Retina (tissue), 1 donor: Measurements from ENCODE around the gene ADAT1.
A peak's percentile ranks its signal among the peaks of the same experiment; 100 is the strongest.

Source experiments
- DNase-seq: peaks from one replicate; pipeline ENCODE4 v3.0.0-alpha.2; 2016

ADAT1 gene, protein sequence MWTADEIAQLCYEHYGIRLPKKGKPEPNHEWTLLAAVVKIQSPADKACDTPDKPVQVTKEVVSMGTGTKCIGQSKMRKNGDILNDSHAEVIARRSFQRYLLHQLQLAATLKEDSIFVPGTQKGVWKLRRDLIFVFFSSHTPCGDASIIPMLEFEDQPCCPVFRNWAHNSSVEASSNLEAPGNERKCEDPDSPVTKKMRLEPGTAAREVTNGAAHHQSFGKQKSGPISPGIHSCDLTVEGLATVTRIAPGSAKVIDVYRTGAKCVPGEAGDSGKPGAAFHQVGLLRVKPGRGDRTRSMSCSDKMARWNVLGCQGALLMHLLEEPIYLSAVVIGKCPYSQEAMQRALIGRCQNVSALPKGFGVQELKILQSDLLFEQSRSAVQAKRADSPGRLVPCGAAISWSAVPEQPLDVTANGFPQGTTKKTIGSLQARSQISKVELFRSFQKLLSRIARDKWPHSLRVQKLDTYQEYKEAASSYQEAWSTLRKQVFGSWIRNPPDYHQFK

DNA sequence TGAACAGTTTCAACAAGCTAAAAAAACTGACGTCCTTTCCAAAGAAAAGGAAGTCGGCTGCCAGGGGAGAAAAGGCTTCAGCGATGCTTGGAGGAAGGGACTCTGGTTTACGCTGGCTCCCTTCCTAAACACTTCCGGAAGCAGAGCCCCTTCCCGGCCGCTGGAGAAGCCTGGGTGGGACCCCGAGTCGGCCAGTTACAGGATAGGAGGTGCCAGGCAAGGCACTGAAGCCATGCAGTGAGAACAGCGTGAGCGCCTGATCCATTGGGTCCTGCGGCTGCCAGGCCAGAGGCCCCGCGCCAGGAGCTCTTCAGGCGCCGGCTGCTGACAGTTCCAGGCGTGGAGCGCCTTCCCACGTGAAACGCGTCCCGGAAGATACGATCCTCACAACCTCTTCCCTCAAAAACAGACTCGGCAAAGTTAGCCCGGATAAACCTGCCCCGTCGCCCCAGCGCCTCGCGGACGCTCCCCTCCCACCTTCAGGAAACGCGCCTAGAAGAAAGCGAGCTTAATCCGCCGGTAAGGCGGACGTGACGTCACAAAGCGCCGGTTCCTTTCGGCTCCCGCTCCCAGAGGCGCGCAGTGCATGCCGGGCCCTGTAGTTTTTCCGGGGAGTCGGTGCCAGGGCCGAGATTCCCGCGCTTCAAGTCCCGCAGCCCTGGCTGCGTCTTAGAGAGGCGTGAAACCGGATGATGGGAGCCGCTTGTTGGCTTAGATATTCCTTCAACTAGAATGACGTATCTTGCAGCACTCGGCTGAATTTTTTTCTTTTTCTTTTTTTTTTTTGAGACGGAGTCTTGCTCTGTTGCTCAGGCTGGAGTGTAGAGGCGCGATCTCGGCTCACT lies at the start of gene ADAT1:
TSS of gene ADAT1 (minus strand) at position 521 of the 845 bp plus-strand sequence. CDS start 2,482 bp downstream, outside the sequence.
- DNase-seq: peak; percentile 99

GRCh38 chr16:75667503-75667902 lies 44.4 kb upstream of the ADAT1 start:
- no peak for DNase-seq

- DNase-seq: no peak
These were observed 37.7 kb upstream of the ADAT1 start for GRCh38 chr16:75660726-75661302.

DNA sequence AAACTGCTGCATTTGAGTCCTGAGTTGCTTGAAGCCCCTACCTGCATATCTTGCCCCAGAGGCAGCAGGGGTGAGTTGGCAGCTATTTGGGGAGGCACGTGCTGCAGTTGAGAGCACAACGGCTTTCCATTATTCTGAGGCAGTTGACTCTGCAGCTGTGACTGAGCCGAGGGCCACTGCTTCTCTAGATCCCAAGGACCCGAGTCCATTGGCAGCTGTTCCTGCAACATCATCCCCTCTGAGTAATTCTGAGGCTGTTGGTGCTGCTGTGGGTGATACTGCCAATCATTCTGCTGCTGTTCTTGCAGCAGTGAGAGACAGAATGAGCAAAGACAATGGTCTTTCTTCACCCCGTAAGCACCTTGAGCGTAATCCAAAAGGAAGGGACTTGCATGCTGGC lies 37.2 kb upstream of the ADAT1 start:
- DNase-seq: no peak

DNA sequence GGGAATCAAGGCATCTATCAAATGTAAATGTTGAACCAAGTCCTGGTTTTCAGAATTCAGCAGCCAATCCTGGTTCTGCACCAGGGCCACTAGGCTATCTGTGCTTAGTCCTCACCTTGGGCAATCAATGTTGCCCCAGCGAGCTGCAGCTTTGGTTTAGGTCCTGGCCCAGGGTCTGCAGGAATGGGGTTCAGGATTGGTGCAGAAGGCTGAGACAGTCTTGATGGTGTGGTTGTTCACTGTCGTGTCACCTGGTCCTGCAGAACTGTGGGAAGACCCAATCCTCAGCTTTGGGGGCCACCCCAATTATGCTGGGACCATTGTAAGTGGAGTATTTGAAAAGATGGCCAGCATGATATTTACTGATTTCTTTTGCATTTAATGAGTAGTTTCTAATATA lies 35.1 kb upstream of the ADAT1 start:
- DNase-seq: no peak

DNA sequence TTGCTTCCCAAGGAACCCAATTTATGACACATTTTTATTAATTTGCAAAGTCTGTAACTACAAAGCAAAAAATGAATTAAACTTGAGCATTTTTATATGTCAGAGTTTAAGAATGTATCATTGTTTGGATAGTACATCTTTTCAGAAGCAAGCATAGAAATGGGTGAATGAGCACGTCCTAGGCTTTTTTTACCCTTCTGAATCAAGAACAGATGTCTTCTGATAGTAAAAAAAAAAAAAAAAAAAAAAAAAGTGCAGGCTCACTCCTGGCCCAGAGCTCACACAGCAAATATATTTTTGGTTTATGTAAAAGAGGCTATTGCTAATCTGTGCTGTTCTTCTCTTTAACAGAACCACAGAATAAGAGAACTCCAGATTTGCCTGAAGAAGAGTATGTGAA lies 30.8 kb upstream of the ADAT1 start:
- no peak for DNase-seq

DNA sequence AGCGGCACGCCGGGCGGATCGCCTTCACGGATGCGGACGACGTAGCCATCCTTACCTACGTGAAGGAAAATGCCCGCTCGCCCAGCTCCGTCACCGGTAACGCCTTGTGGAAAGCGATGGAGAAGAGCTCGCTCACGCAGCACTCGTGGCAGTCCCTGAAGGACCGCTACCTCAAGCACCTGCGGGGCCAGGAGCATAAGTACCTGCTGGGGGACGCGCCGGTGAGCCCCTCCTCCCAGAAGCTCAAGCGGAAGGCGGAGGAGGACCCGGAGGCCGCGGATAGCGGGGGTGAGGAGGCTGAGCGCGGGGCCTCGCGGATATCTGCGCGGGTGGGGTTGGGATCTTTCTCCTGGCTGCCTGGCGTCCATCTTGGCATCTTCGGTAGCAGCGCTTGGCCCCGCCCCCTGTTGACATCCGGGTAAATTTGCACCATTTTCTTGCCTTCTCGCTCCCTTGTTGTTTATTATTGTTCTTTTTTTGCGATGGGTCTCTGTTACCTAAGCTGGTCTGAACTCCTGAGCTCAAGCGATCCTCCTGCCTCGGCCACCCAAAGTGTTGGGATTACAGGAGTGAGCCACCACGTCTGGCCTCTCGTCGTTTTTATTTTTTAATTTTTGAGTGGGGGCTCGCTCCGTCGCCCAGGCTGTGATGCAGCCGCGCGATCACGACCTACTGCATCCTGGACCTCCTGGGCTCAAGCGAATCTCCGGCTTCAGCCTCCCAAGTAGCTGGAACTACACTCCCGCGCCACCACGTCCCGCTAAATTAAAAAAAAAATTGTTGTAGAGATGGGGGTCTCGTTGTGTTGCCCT lies 25.4 kb upstream of the ADAT1 start:
- DNase-seq: peak; percentile 96

DNA sequence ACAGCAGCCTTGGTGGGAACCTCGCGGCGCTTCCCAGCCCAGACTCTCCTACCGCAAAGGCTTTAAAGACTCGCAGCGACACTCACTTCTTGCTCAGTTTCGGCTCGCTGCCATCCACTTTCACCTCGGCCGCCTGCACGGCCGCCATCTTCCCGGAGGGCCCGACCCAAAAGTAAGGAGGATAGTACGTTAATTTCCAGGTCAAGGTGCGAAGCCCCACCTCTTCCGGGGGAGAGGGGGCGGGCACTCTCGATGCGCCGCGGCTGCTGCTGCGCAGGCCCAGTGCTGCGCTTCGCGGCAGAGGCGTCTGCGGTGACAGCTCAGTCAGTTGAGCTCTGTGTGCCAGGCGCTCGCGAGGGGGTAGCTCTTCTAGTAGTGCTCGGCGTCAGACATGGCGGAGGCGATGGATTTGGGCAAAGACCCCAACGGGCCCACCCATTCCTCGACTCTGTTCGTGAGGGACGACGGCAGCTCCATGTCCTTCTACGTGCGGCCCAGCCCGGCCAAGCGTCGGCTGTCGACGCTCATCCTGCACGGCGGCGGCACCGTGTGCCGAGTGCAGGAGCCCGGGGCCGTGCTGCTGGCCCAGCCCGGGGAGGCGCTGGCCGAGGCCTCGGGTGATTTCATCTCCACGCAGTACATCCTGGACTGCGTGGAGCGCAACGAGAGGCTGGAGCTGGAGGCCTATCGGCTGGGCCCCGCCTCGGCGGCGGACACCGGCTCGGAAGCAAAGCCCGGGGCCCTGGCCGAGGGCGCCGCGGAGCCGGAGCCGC lies 24.6 kb upstream of the ADAT1 start, which contains the start of the genes KARS1 and TERF2IP:
TSS of gene KARS1 (minus strand) at position 174 of the 773 bp plus-strand sequence. CDS start at position 148, 26 bp downstream.
TSS of gene TERF2IP (plus strand) at position 282 of the 773 bp plus-strand sequence. CDS start at position 392, 110 bp downstream.
- peak; percentile 95 for DNase-seq

DNA sequence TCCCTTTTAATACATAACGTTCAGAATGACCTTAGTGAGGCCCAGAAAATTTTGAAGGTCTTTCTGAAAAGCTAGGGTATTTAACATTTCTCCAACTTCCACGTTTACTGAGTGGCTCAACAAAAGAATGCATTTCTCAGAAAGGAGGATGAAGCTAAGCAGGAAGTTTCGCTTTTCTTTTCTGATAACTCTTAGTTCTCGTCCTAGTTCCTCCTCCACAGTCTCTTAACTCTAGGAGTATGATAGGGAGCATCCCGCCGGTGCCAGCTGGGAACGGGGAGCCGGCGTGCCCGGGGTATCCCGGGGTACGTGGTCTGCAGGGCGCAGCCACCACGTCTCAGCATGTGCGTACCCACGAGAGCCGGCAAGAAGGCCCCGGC lies 24.0 kb upstream of the ADAT1 start:
- no peak for DNase-seq

DNA sequence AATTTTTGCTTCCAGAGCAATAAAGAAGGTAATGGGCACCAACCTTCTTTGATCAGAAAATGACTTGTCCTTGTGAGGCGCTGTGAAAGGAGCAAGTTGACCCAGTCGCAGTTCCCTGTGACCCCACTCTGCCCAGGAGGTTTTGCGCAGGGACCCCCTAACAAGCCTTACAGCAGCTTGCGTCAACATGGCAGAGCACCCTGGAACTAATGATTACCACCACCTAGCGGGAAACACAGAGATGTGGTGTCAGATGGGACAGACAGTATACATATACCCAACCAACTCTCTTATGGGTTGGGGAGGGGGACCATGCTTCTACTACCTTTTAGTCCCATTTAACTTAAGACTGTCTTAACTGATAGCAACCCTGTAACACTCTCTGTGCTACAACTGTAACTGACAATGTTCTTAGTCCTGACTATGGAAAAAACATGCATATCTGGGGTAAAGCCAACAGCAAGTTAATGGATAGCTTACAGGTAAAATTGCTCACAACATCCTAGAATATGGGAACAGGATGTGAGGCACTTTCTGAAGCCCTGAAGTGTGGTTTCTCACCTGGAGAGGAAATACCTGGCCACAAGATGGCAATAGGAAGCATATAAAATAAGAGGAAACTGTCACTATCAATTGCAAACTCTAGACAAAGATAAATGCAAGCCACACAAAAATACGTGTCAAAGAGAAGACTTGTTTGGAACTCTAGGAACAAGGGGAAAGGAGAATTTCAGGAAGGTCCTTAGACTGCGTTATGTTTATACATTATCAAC lies 21.3 kb upstream of the ADAT1 start:
- no peak for DNase-seq

DNA sequence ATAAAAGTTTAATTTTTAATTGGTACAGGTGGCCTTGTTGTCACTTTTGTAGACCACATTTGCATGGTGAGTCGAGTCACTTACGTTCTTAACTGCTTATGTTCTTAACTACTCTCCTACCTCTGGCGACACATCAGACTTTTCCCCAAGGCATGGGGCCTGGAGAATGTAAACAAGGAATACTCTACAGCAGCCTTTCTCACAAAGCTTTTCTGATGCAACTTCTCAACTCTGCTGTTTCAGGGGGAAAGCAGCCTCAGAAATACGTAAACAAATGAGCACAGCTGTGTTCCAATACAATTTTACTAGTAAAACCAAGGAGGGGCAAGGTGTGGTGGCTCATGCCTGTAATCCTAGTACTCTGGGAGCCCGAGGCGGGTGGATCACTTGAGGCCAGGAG lies 17.5 kb upstream of the ADAT1 start:
- DNase-seq: no peak

- no peak for DNase-seq
These were observed 12.0 kb upstream of the ADAT1 start for GRCh38 chr16:75635036-75635435.

DNA sequence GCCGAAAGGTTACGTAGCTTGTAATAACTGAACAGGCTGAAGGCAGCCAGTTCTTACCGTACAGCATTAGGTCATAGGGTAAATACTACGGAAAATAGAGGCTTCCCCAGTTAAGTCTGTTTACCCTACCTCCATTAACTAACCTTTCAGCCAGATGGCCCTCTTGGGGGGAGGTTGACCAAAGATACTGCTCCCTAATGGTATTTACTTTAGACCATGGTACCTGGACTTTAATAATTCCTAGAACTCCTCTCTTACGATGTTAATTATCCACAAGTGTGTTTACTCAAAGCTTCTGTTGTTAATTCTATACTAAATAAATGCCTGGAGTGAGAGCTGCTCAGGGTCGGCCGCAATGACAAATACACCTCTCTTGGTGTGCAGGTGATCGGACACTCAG lies 9.8 kb upstream of the ADAT1 start:
- no peak for DNase-seq

DNA sequence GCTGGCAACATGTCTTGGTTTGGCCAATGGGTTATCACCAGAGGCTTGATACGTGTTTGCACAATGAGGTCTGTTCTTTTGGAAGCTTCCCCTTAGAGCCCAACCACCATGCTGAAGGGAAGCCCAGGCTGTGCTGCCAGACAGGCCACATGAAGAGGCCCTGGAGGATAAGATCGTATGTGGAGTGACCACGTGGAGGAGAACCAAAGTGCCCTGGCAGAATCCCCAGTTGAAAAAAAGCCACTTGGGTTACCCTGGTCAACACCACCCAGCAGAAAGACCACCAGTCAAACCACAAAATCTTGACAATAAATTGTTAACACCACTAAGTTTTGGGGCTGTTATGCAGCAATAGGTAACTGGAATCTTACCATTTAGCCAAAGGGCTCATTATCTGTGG lies 7.0 kb upstream of the ADAT1 start:
- no peak for DNase-seq

DNA sequence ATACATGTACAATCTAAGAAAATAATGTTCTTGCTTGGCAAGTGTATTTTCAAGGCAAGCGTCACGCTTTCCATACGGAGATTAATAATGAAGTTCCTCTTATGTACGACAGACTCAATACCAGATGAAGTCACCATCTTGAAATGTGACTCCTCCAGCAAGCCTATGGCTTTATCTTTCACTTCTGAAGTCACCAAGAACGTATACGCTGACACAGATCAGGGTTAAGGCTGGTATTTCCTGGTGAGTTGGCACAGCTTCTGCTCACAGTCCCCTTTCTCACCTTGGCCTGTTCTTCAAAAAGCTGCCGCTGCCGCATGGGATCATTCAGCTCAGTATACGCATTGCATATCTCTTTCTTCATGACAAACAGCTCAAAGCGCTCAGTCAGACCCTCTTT lies 6.1 kb upstream of the ADAT1 start:
- no peak for DNase-seq

- no peak for DNase-seq
These were observed 5.3 kb upstream of the ADAT1 start for GRCh38 chr16:75628351-75628750.

DNA sequence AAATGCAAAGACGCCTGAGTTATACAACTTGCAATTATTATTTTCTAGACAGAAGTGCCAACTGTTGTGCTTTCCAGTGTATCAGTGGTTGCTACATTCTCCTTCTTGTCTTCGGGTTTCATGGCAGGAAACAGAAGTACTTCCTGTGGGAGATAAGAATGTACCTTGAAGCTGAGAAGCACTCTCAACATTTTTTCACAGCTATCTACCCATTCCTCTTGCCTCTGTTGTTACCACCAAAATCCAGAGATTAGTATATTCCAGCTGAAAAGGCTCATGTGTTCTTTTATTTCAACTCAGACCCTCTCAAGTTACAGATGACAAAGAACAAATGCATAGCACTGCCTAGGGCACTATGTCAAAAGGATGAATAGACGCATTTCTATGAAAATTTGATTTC lies 4.8 kb upstream of the ADAT1 start:
- no peak for DNase-seq

GRCh38 chr16:75626806-75627205 lies 3.7 kb upstream of the ADAT1 start:
- no peak for DNase-seq

DNA sequence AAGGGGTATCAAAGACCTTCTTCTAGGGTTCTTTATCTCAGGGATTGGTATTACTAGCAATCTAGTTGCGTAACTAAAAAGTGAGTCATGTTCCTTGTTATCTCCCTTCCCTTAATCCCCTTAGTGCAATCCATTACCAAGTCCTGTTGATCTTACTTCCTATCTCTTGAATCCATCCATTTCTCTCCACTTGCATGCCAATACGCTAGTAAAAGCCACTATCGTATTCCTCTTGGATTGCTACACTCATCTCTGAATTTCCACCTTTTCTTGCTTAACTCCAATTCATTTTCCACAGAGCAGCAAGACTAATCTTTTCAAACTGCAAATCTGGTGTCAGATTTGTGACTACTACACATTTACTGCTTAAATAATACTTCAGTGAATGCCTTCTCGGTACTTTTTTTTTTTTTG lies 1.8 kb upstream of the ADAT1 start:
- DNase-seq: no peak

GRCh38 chr16:75621170-75621477 lies 2.0 kb downstream of the ADAT1 start:
- peak; percentile 13 for DNase-seq
